ENCODE data around the gene CYTH1. TPM values are rescaled to one million over a fixed set of nuclear protein-coding genes. Genes with fewer than 3 reads are reported as not detected.

CYTH1 gene
- total RNA-seq, 1 donor from 2014 or later, result 82.2 TPM

- DNase-seq, result no peak
Observed at GRCh38 chr17:78715000-78715771, 66.9 kb downstream of the CYTH1 start.

GRCh38 chr17:78714534-78714933 is 67.5 kb downstream of the CYTH1 start:
- no peak for DNase-seq

- no peak for DNase-seq
Observed at GRCh38 chr17:78712043-78712442, 70.0 kb downstream of the CYTH1 start.

- DNase-seq, result no peak
Observed at GRCh38 chr17:78710607-78711006, 71.5 kb downstream of the CYTH1 start.

- DNase-seq, result no peak
Observed at GRCh38 chr17:78709751-78710181, 72.3 kb downstream of the CYTH1 start.

GRCh38 chr17:78709119-78709681 is 72.9 kb downstream of the CYTH1 start:
- no peak for DNase-seq

- peak; percentile 73 for DNase-seq
Observed at GRCh38 chr17:78708510-78708973, 73.5 kb downstream of the CYTH1 start.

GRCh38 chr17:78707923-78708322 is 74.2 kb downstream of the CYTH1 start:
- no peak for DNase-seq

GRCh38 chr17:78707016-78707415 is 75.1 kb downstream of the CYTH1 start:
- no peak for DNase-seq

GRCh38 chr17:78706271-78706915 is 75.7 kb downstream of the CYTH1 start:
- DNase-seq, result no peak

GRCh38 chr17:78705071-78705470 is 77.0 kb downstream of the CYTH1 start:
- no peak for DNase-seq

GRCh38 chr17:78704594-78704993 is 77.5 kb downstream of the CYTH1 start:
- DNase-seq, result no peak

- DNase-seq, result no peak
Observed at GRCh38 chr17:78697554-78698343, 84.3 kb downstream of the CYTH1 start.

- DNase-seq, result no peak
Observed at GRCh38 chr17:78697122-78697521, 85.0 kb downstream of the CYTH1 start.

GRCh38 chr17:78696016-78696982 is 85.8 kb downstream of the CYTH1 start:
- DNase-seq, result no peak

- no peak for DNase-seq
Observed at GRCh38 chr17:78694805-78695531, 87.1 kb downstream of the CYTH1 start.

GRCh38 chr17:78693346-78694083 is 88.6 kb downstream of the CYTH1 start:
- DNase-seq, result no peak

- no peak for DNase-seq
Observed at GRCh38 chr17:78692460-78693010, 89.5 kb downstream of the CYTH1 start.

- no peak for DNase-seq
Observed at GRCh38 chr17:78689029-78689428, 93.0 kb downstream of the CYTH1 start.

- DNase-seq, result no peak
Observed at GRCh38 chr17:78687944-78688343, 94.1 kb downstream of the CYTH1 start.
